HG03575 (cell line): ENCODE measurements around the gene MSI2.

Experiments
- ATAC-seq: cut with Tn5 transposase; IDR thresholded peaks from one replicate; pipeline ENCODE4 v1.9.1; 2021; ENCODE audit not compliant: unreplicated experiment, insufficient number of reproducible peaks, low FRiP score; ENCODE audit errors: extremely low read depth

The MSI2 gene

DNA sequence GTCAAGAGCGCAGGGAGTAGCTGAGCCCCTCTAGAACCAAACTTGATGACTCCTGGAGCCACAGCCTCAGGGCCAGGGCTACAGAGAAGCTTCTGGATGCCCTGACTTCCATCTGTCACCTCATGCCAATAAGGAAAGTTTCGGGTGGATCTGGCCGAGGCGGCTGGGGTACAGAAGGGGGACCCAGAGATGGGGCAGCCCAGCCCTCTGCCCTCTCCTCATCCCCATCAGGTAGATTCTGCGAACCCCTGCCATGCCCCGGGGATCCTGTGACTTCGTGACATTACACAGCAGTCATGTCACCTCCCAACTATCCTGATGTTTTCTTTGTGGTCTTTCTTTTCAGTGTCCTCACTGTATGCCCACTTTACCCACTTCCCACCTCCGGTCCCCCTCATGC, 374.4 kb downstream of the MSI2 start:
- ATAC-seq: no peak

- no peak for ATAC-seq
Observed at GRCh38 chr17:57631871-57632270, 375.5 kb downstream of the MSI2 start.

GRCh38 chr17:57632294-57632693, 376.0 kb downstream of the MSI2 start:
- no peak for ATAC-seq

DNA sequence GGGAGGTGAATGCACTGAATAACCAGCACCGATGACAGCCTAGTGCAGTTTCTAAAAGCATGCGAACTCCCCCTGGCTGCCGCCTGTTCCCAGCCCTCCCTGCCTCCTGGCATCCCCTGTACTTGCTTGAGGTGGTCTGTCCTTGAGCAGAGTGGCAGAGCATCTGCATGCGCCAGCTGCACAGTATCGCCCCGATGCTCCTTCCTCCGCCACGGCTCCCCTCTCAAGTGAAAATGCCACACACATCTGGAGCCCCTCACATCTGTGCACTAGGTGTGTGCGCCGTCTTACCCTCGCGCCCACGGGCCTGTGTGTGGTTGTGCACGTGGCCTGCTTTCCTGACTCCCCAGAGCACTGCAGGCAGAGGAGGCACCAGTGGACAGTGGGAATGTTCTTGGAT, 376.9 kb downstream of the MSI2 start:
- no peak for ATAC-seq

- no peak for ATAC-seq
Observed at GRCh38 chr17:57634713-57635465, 378.6 kb downstream of the MSI2 start.

DNA sequence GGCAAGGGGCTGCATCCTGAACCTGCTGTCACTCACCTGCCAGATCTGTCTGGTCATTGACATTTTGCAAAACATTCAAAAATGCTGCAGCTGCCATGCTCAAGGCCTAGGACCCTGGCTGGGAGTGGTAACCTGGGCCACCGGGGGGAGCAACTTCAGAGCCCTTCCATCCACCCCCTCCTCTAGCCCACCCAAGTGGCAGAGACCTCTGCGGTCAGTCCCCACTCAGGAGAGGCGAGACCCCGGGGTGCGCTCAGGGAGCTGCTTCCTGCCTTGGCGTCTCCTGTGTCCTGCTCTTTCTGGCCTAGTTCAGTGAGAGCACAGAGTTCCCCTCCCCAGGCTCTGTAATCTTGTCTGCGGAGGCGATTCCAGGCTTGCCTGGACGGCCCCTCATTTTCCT, 380.0 kb downstream of the MSI2 start:
- no peak for ATAC-seq

- no peak for ATAC-seq
Observed at GRCh38 chr17:57636985-57637665, 380.8 kb downstream of the MSI2 start.

DNA sequence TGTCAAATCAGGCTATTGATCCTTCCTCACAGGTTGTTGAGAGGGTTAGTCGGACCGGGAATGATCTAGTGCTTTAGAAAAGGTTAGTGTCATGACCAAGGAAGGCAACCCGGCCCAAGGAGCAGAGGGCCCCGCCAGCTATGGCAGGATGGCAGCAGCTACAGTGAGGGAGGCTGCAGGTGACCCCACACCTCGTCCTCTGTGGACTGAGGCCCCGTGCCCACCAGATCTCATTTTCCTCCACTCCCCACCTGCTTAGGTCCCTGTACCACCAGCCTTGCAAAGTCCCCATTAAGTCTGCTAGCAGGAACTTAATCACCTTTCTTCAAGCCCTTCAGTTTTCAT, 381.3 kb downstream of the MSI2 start:
- no peak for ATAC-seq

DNA sequence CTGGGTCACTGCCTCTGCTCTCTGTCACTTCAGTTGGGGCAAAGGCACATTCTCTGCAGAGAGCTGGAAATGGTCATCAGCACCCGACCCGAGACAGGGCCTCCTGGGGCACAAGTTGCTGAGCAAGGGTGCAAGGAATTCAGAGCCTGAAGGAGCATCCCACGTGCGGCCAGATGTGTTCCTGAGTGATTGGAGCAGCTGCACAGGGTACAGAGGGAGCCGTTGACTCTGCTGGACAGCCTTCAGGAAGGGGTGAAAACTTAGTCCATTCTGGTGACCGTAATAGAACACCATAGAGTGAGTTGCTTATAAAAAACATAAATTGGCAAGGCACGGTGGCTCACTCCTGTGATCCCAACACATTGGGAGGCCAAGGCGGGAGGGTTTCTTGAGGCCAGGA, 382.0 kb downstream of the MSI2 start:
- ATAC-seq: no peak

- ATAC-seq: no peak
Observed at GRCh38 chr17:57639381-57639780, 383.1 kb downstream of the MSI2 start.

- ATAC-seq: no peak
Observed at GRCh38 chr17:57640079-57640478, 383.8 kb downstream of the MSI2 start.

GRCh38 chr17:57641761-57642160, 385.4 kb downstream of the MSI2 start:
- ATAC-seq: no peak

- no peak for ATAC-seq
Observed at GRCh38 chr17:57643062-57643461, 386.7 kb downstream of the MSI2 start.

GRCh38 chr17:57644326-57644725, 388.0 kb downstream of the MSI2 start:
- ATAC-seq: no peak

- ATAC-seq: no peak
Observed at GRCh38 chr17:57645950-57646665, 389.8 kb downstream of the MSI2 start.

DNA sequence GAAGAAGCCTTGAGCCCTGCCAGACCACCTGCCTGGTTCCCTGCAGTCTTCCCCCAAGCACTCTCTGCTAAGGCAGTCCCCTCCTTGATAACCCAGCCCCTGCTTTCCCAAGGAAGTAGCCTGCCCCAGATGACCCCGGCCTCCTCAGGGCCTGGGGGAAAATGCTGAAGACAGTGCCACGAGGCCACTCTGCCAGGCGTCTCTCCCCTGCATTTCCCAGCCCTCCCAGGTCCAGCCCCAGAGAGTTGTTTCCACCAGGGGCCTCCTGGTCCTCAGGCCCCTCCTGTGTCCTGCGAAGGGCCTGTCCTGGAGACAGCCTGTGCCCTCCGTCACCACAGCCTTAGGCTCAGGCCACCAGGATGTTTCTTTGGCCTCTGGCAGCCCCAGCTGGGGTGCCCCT, 392.4 kb downstream of the MSI2 start:
- no peak for ATAC-seq

DNA sequence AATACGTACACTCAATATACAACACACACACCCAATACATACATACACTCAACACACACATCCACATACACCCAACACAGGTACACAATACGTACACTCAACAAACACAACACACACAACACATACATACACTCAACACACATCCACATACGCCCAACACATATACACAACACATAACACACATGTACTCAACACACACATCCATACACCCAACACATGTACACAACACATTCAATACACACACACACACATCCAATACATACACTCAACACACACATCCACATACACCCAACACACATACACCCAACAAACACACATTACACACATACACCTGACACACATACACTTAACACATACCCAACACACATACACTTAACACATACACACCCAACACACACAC, 392.9 kb downstream of the MSI2 start:
- no peak for ATAC-seq

GRCh38 chr17:57649731-57650484, 393.6 kb downstream of the MSI2 start:
- ATAC-seq: no peak

DNA sequence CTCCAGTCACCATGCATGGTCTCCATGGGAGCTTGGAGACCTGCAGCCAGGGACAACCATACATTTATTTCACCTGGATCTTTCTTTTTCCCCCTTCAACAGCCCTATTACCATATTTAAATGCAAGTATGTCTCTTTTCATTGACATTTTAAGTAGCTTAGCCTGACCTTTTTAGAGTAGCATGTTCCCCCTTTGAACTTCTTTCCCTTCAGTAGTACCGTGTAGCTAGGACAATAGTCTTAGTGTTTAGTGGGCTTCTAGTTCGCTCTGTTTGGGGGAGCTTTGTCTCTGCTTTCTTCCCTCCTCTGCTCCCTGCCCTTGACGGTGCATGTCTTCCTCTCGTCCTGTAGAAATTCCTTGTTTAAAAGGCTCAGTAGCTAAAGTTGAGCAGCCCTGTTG, 394.2 kb downstream of the MSI2 start:
- ATAC-seq: no peak

GRCh38 chr17:57651451-57651850, 395.1 kb downstream of the MSI2 start:
- no peak for ATAC-seq
